ENCODE results near the gene WBP2.
A peak's percentile ranks its signal among the peaks of the same experiment; 100 is the strongest.

The WBP2 gene

DNA sequence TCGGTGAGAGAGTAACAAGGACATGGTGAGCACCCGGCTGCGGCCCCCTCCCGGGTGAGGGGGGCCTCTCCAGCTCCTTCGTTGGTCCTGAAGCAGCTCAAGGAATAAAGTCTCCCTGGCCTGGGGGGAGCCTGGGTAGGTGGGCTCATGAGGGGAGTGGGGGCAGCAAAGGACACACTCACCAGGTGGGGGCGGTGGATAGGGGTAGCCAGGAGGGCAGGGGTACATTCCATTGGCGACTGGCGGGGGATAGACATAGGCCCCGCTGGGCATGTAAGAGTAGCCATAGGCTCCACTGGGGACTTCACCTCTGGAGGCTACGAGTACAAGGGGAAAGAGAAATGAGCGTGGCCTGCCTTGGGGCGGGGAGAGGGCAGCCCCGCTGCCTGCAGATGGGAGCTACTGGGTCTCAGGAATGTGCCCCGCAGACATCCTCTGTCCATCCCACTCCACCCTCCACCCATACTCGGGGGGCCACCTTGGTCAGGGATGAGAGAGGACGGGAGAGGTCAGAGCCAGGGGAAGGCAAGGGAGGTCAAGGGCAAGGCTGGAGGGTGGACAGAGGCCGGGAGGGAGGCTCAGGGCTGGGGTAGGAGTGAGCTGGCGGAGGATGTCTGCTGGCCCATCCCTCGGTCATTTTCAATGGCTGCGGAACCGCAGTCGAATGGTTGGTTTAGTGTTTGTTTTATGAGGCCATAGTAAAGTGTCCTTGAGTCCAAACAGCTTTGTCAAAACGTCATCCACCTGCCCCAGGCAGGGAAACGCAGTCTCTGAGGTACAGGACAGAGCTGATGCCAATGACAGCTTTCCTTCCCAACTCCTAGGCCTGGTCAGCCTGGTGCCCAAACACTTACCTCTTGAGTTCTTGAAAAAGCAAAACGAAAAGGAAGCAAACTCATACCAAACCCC, 7.3 kb downstream of the WBP2 start:
- CTCF ChIA-PET = interaction anchor here (0.6 to 5.5 kb wide), 25 partner anchors 10 to 630 kb away, joined by 3 to 40 read pairs (median 4); partner anchors contain the start of genes ACOX1, GALK1, TEN1 and TRIM47
- POLR2A ChIA-PET = interaction anchor here (1.3 to 3.2 kb wide), 2 partner anchors 7 to 68 kb away, joined by 6 to 28 read pairs; partner anchors contain the start of gene WBP2
- Histone ChIP-seq H3K4me3 (ENCODE audit: low read depth, low read length) (no peak overlapping the region), H3K36me3 (ENCODE audit: control insufficient read depth in 2 of 2, insufficient read depth in 1 of 2, low read length in 2 of 2) (peaks cover 7 to 58% of the 10 kb centered on the region in 2 experiments), H3K4me1 (ENCODE audit: control insufficient read depth, insufficient read depth, low read length) (no peaks in the 10 kb centered on the region; the same call in 1 of the 2 replicates), H3K27ac (ENCODE audit: extremely low read depth, low read depth, low read length) (no peak overlapping the region), H3K9me3 (ENCODE audit: control insufficient read depth, insufficient read depth, low read depth, low read length) (no peaks in the 10 kb centered on the region)
- TF ChIP-seq ZNF473 (tag by site-specific recombination; IDR thresholded peaks at IDR 0.05) = no peak
- TF ChIP-seq ZNF174 (tag by site-specific recombination; IDR thresholded peaks at IDR 0.05) = no peak
- TF ChIP-seq, protein P1, sequence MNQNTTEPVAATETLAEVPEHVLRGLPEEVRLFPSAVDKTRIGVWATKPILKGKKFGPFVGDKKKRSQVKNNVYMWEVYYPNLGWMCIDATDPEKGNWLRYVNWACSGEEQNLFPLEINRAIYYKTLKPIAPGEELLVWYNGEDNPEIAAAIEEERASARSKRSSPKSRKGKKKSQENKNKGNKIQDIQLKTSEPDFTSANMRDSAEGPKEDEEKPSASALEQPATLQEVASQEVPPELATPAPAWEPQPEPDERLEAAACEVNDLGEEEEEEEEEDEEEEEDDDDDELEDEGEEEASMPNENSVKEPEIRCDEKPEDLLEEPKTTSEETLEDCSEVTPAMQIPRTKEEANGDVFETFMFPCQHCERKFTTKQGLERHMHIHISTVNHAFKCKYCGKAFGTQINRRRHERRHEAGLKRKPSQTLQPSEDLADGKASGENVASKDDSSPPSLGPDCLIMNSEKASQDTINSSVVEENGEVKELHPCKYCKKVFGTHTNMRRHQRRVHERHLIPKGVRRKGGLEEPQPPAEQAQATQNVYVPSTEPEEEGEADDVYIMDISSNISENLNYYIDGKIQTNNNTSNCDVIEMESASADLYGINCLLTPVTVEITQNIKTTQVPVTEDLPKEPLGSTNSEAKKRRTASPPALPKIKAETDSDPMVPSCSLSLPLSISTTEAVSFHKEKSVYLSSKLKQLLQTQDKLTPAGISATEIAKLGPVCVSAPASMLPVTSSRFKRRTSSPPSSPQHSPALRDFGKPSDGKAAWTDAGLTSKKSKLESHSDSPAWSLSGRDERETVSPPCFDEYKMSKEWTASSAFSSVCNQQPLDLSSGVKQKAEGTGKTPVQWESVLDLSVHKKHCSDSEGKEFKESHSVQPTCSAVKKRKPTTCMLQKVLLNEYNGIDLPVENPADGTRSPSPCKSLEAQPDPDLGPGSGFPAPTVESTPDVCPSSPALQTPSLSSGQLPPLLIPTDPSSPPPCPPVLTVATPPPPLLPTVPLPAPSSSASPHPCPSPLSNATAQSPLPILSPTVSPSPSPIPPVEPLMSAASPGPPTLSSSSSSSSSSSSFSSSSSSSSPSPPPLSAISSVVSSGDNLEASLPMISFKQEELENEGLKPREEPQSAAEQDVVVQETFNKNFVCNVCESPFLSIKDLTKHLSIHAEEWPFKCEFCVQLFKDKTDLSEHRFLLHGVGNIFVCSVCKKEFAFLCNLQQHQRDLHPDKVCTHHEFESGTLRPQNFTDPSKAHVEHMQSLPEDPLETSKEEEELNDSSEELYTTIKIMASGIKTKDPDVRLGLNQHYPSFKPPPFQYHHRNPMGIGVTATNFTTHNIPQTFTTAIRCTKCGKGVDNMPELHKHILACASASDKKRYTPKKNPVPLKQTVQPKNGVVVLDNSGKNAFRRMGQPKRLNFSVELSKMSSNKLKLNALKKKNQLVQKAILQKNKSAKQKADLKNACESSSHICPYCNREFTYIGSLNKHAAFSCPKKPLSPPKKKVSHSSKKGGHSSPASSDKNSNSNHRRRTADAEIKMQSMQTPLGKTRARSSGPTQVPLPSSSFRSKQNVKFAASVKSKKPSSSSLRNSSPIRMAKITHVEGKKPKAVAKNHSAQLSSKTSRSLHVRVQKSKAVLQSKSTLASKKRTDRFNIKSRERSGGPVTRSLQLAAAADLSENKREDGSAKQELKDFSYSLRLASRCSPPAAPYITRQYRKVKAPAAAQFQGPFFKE (tag by site-specific recombination; IDR thresholded peaks at IDR 0.05; ENCODE audit: borderline replicate concordance) = 0 out of 2 replicates have a peak, but pooled peaks have one; percentile 44
- TF ChIP-seq, protein P2, sequence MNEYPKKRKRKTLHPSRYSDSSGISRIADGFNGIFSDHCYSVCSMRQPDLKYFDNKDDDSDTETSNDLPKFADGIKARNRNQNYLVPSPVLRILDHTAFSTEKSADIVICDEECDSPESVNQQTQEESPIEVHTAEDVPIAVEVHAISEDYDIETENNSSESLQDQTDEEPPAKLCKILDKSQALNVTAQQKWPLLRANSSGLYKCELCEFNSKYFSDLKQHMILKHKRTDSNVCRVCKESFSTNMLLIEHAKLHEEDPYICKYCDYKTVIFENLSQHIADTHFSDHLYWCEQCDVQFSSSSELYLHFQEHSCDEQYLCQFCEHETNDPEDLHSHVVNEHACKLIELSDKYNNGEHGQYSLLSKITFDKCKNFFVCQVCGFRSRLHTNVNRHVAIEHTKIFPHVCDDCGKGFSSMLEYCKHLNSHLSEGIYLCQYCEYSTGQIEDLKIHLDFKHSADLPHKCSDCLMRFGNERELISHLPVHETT (tag by site-specific recombination; IDR thresholded peaks at IDR 0.05) = no peak
- TF ChIP-seq ZNF548 (tag by site-specific recombination; IDR thresholded peaks at IDR 0.05) = no peak

DNA sequence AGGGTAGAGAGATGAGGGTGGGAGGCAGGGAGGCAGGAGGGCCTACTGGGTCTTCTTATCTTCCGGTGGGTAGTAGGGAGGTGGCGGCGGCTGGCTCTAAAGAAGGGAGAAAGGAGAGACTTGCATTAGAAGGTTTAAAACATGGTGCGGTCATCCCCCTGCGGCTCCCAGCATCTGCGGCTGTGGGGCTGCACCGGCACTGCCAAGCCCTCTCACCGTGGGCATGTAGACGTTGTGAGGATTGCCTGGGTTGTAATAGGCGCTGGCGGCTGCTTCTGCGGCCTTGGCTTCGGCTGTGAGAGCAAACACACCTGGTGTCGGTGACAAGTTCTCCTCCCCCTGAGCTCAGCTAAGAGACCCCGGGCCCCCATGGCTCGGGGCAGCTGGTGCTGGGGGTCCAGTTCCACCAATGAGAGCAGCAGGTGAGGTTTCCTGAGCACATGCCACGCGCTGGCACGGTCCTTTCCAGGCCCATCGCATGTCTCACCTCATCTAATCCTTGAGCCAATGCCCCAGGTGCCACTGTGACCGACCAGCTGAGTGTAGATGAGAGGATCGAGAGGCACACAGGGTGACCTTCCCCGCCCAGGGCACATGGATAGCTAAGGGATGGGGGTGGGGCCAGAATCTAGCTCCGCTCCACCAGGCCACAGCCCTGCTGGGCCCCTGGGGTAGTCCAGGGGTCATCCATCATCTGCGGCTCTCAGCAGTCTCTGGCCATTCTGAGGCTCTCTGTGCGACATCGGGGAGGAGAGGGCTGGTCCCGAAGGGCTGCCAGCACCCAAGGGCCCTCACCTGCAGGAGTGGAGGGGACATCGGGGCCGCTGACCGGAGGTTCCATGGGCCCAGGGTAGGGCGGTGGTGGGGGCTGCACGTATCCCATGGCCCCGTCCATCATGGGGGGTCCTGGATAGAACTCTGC, 8.2 kb downstream of the WBP2 start:
- CTCF ChIA-PET = interaction anchor here (0.5 to 5.5 kb wide), 14 partner anchors 8 to 213 kb away, joined by 3 to 40 read pairs (median 7); partner anchors contain the start of genes TRIM47, UNK and WBP2

DNA sequence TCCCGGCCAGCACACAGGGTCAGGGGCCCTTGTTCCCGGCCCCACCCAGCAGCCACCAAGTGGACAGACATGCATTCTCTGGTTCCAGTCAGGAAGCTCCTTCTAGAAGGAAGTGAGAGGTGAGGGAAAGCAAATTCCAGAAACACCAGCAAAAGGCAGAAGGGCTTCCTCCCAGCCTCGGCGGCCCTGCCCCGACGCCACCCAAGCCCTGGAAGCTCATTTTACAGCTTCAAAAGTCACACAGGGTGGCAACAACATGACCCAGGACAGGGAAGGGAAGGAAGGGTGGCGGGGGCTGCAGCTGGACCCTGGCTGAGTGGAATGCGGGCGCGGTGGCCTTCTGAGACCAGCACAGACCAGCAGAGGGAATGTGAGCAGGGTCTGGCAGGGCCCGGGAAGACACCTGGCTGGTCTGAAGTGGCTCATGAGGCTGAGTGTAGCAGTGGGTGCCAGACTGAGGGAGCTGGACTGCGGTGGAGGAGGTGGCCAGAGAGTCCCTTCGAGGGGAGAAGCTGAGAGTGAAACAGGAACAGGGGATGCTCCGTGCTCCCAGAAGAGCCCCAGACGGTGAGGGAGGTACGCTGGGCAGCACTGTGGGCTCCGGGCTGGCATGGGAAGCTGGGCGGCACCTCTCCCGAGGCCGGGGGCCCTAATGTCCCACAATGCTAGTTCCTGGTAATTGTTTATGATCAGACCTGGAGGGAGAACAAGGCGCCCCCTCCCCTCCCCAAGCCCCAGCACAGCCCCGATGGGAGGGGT, 9.0 kb downstream of the WBP2 start:
- 0 out of 2 replicates have a peak, but pooled peaks have one; percentile 40 for TF ChIP-seq PRDM1 (tag by site-specific recombination; IDR thresholded peaks at IDR 0.05)
- TF ChIP-seq KLF1 (tag by site-specific recombination; IDR thresholded peaks at IDR 0.05) = peak; percentile 51; the same call in 1 of the 2 replicates
- no peak for TF ChIP-seq GLIS1 (tag by site-specific recombination; IDR thresholded peaks at IDR 0.05)
- peak; percentile 43; the same call in 1 of the 2 replicates for TF ChIP-seq ZNF394 (tag by site-specific recombination; IDR thresholded peaks at IDR 0.05; ENCODE audit: borderline replicate concordance)
- Histone ChIP-seq H3K9me3 (ENCODE audit: control insufficient read depth, insufficient read depth, low read depth, low read length) (no peaks in the 10 kb centered on the region), H3K27ac (ENCODE audit: extremely low read depth, low read depth, low read length) (peak overlapping the region; percentile 22; the same call in 1 of the 2 replicates), H3K4me3 (ENCODE audit: low read depth, low read length) (no peak overlapping the region), H3K36me3 (ENCODE audit: control insufficient read depth in 2 of 2, insufficient read depth in 1 of 2, low read length in 2 of 2) (peaks cover 7 to 51% of the 10 kb centered on the region in 2 experiments), H3K4me1 (ENCODE audit: control insufficient read depth, insufficient read depth, low read length) (no peaks in the 10 kb centered on the region; the same call in 1 of the 2 replicates)
- ChIA-PET POLR2A (interaction anchor here (0.9 to 3.2 kb wide), 6 partner anchors 9 to 66 kb away, joined by 3 to 28 read pairs (median 6); partner anchors contain the start of gene WBP2), CTCF (interaction anchor here (0.6 to 5.5 kb wide), 21 partner anchors 8 to 581 kb away, joined by 3 to 40 read pairs (median 4); partner anchors contain the start of genes RECQL5 and WBP2)

More for the DNA sequence above, 8.2 kb downstream of the WBP2 start:
- POLR2A ChIA-PET = interaction anchor here (0.9 to 3.2 kb wide), 5 partner anchors 8 to 67 kb away, joined by 3 to 28 read pairs (median 5); partner anchors contain the start of gene WBP2
- no peak for TF ChIP-seq ZNF521 (tag by site-specific recombination; IDR thresholded peaks at IDR 0.05)
- TF ChIP-seq GLIS2 (tag by site-specific recombination; IDR thresholded peaks at IDR 0.05) = no peak
- no peak for TF ChIP-seq ZNF423 (tag by site-specific recombination; IDR thresholded peaks at IDR 0.05)
- Histone ChIP-seq H3K27ac (ENCODE audit: extremely low read depth, low read depth, low read length) (no peak overlapping the region), H3K36me3 (ENCODE audit: control insufficient read depth in 2 of 2, insufficient read depth in 1 of 2, low read length in 2 of 2) (peaks cover 7 to 58% of the 10 kb centered on the region in 2 experiments), H3K4me1 (ENCODE audit: control insufficient read depth, insufficient read depth, low read length) (no peaks in the 10 kb centered on the region; the same call in 1 of the 2 replicates), H3K4me3 (ENCODE audit: low read depth, low read length) (no peak overlapping the region), H3K9me3 (ENCODE audit: control insufficient read depth, insufficient read depth, low read depth, low read length) (no peaks in the 10 kb centered on the region)

Data from HEK293 (cell line).